Measurements from ENCODE around the gene LGR6. TPM values are rescaled to one million over a fixed set of nuclear protein-coding genes. Genes with fewer than 3 reads are reported as not detected.

Gene LGR6
- total and polyA plus RNA-seq, 2 donors (not counting 1 experiment from before 2014, with no cell fraction given): 0.28 TPM; not detected in 1

DNA sequence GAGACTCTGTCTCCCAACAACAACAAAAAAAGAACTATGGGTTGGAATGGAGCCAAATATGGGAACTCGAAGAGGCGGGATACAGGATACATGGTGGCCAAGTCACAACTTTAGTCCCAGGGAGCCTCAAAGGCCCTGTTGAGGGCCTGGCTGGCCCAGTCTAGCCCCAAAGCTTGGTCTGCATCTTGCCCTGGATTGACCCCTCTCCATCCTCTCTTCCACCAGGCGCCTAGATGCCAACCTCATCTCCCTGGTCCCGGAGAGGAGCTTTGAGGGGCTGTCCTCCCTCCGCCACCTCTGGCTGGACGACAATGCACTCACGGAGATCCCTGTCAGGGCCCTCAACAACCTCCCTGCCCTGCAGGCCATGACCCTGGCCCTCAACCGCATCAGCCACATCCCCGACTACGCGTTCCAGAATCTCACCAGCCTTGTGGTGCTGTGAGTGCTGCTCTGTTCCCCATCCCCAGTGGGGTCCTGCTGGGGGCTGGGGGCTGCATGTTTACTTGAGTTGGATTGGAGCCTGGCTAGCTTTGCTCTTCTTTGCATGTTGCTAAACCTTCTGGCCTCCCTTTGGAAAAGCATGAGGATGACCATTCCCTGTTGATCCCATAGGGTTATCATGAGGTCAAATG lies 82.6 kb downstream of the LGR6 start:
- no peaks in the 10 kb centered on the region for H3K9me3 Mint-ChIP-seq (ENCODE audit: insufficient read depth)
- no peak overlapping the region for H3K27ac ChIP-seq (ENCODE audit: low read length in 2 of 2)
- TF ChIP-seq, protein P1, sequence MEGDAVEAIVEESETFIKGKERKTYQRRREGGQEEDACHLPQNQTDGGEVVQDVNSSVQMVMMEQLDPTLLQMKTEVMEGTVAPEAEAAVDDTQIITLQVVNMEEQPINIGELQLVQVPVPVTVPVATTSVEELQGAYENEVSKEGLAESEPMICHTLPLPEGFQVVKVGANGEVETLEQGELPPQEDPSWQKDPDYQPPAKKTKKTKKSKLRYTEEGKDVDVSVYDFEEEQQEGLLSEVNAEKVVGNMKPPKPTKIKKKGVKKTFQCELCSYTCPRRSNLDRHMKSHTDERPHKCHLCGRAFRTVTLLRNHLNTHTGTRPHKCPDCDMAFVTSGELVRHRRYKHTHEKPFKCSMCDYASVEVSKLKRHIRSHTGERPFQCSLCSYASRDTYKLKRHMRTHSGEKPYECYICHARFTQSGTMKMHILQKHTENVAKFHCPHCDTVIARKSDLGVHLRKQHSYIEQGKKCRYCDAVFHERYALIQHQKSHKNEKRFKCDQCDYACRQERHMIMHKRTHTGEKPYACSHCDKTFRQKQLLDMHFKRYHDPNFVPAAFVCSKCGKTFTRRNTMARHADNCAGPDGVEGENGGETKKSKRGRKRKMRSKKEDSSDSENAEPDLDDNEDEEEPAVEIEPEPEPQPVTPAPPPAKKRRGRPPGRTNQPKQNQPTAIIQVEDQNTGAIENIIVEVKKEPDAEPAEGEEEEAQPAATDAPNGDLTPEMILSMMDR (IDR thresholded peaks at IDR 0.05): no peak
- no peak for TF ChIP-seq EZH2 (IDR thresholded peaks at IDR 0.05; ENCODE audit: borderline replicate concordance, insufficient read depth, low read depth, low read length, poor library complexity, severe bottlenecking)
- H3K9ac ChIP-seq (ENCODE audit: low read length): no peak overlapping the region
- no peaks in the 10 kb centered on the region for H4K20me1 ChIP-seq (ENCODE audit: control insufficient read depth, insufficient read depth, low read length, poor library complexity, severe bottlenecking)
- no peak overlapping the region for H3K4me2 ChIP-seq (replicated peaks; ENCODE audit: low read depth, low read length, poor library complexity, severe bottlenecking)
- intact Hi-C loops (cut with micrococcal nuclease): no loop called here
- H2AFZ ChIP-seq (ENCODE audit: insufficient read depth, low read depth, low read length, poor library complexity, severe bottlenecking): no peak overlapping the region
- no peaks in the 10 kb centered on the region for H3K36me3 ChIP-seq (replicated peaks in 1 of 2; ENCODE audit: control extremely low read depth in 1 of 2, control insufficient read depth in 1 of 2, extremely low read depth in 1 of 2, insufficient read depth in 2 of 2, low read length in 1 of 2)
- no peaks in the 10 kb centered on the region for H3K9me3 ChIP-seq (ENCODE audit: control extremely low read depth in 1 of 3, control insufficient read depth in 2 of 3, insufficient read depth in 1 of 3, low read length in 2 of 3)
- DNase-seq: no peak
- H3K4me3 ChIP-seq (ENCODE audit: control extremely low read depth in 1 of 5, extremely low read depth in 1 of 5, insufficient read depth in 1 of 5, low read depth in 2 of 5, low read length in 4 of 5): no peak overlapping the region
- H3K27me3 ChIP-seq (replicated peaks in 1 of 4; ENCODE audit: control extremely low read depth in 1 of 4, control insufficient read depth in 3 of 4, insufficient read depth in 4 of 4, low read length in 3 of 4): peaks cover 0 to 13% (median 0%) of the 10 kb centered on the region in 4 experiments
- POLR2A ChIA-PET: no interaction called here
- H3K27me3 Mint-ChIP-seq: peaks cover 30% of the 10 kb centered on the region
- no peak overlapping the region for H3K27ac Mint-ChIP-seq
- no peaks in the 10 kb centered on the region for H3K79me2 ChIP-seq (ENCODE audit: control insufficient read depth, insufficient read depth, low read length)
- 95% methylated on average over 9 of the region's 11 CpGs for WGBS (ENCODE audit: insufficient coverage)
- ATAC-seq (ENCODE audit: low read depth): no peak
- H3K4me3 Mint-ChIP-seq: no peak overlapping the region
- no peaks in the 10 kb centered on the region for H3K4me1 Mint-ChIP-seq
- no peaks in the 10 kb centered on the region for H3K4me1 ChIP-seq (ENCODE audit: control insufficient read depth in 2 of 2, insufficient read depth in 2 of 2, low read length in 2 of 2)
- CTCF ChIA-PET: no interaction called here

DNA sequence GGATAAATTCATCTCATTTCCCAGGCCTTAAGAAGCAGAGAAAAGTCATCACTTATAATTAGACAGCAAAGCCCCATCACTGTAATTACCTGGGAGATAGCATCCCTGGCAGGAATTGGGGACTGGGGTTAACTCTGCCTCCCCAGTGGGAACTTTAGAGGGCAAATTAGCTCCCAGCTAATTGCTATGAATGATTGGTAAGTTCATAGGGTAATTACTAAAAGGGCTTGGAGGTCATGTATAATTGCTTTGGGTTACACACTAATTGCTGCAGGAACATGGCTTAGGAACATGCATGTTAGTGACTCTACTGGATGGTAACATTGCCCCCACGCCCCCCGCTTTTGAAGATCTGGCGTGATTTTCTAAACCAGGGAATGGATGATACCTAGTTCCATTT lies 83.3 kb downstream of the LGR6 start:
- Histone ChIP-seq H2AFZ (ENCODE audit: insufficient read depth, low read depth, low read length, poor library complexity, severe bottlenecking) (no peak overlapping the region), H3K4me2 (replicated peaks; ENCODE audit: low read depth, low read length, poor library complexity, severe bottlenecking) (no peak overlapping the region), H3K27ac (ENCODE audit: low read length in 2 of 2) (no peak overlapping the region), H3K9me3 (ENCODE audit: control extremely low read depth in 1 of 3, control insufficient read depth in 2 of 3, insufficient read depth in 1 of 3, low read length in 2 of 3) (no peaks in the 10 kb centered on the region), H3K36me3 (replicated peaks in 1 of 2; ENCODE audit: control extremely low read depth in 1 of 2, control insufficient read depth in 1 of 2, extremely low read depth in 1 of 2, insufficient read depth in 2 of 2, low read length in 1 of 2) (no peaks in the 10 kb centered on the region), H3K9ac (ENCODE audit: low read length) (no peak overlapping the region), H3K4me1 (ENCODE audit: control insufficient read depth in 2 of 2, insufficient read depth in 2 of 2, low read length in 2 of 2) (no peaks in the 10 kb centered on the region), H4K20me1 (ENCODE audit: control insufficient read depth, insufficient read depth, low read length, poor library complexity, severe bottlenecking) (no peaks in the 10 kb centered on the region), H3K4me3 (ENCODE audit: control extremely low read depth in 1 of 5, extremely low read depth in 1 of 5, insufficient read depth in 1 of 5, low read depth in 2 of 5, low read length in 4 of 5) (no peak overlapping the region), H3K27me3 (replicated peaks in 1 of 4; ENCODE audit: control extremely low read depth in 1 of 4, control insufficient read depth in 3 of 4, insufficient read depth in 4 of 4, low read length in 3 of 4) (peaks cover 0 to 13% (median 0%) of the 10 kb centered on the region in 4 experiments), H3K79me2 (ENCODE audit: control insufficient read depth, insufficient read depth, low read length) (no peaks in the 10 kb centered on the region)
- no peak overlapping the region for H3K27ac Mint-ChIP-seq
- CTCF ChIA-PET: no interaction called here
- intact Hi-C loops (cut with micrococcal nuclease): no loop called here
- H3K4me3 Mint-ChIP-seq: no peak overlapping the region
- H3K27me3 Mint-ChIP-seq: peaks cover 32% of the 10 kb centered on the region
- WGBS (ENCODE audit: insufficient coverage): 85% methylated on average over 3 of the region's 3 CpGs
- TF ChIP-seq EZH2 (IDR thresholded peaks at IDR 0.05; ENCODE audit: borderline replicate concordance, insufficient read depth, low read depth, low read length, poor library complexity, severe bottlenecking): no peak
- TF ChIP-seq, protein P1 (IDR thresholded peaks at IDR 0.05): no peak
- H3K4me1 Mint-ChIP-seq: no peaks in the 10 kb centered on the region
- H3K9me3 Mint-ChIP-seq (ENCODE audit: insufficient read depth): no peaks in the 10 kb centered on the region
- ATAC-seq (ENCODE audit: low read depth): no peak
- POLR2A ChIA-PET: no interaction called here
- no peak for DNase-seq
